Thyroid gland (tissue), 4 donors: ENCODE data around the gene CCM2. TPM values are rescaled to one million over a fixed set of nuclear protein-coding genes. Genes with fewer than 3 reads are reported as not detected.

Source experiments
- DNase-seq, 2 donors: peaks; one replicate each; pipeline ENCODE4 v3.0.0-alpha.2; 2019
- H3K27ac ChIP-seq, 3 donors: fragments of 200-600 bp; sonication (generic); 1 replicate in 2 of 3; 2 replicates in 1 of 3; pipeline ENCODE4 v1.5.1; 2016 to 2019; ENCODE audit warnings: mild to moderate bottlenecking in 1 of 3, moderate library complexity in 1 of 3
- H3K27me3 ChIP-seq: fragments of 200-600 bp; sonication (generic); one replicate; pipeline ENCODE4 v1.5.1; 2019
- H3K36me3 ChIP-seq, 2 donors: fragments of 200-600 bp; sonication (generic); one replicate each; pipeline ENCODE4 v1.5.1; 2016 to 2019
- H3K4me1 ChIP-seq, 2 donors: fragments of 200-600 bp; sonication (generic); one replicate each; pipeline ENCODE4 v1.5.1; 2017 to 2019
- H3K4me3 ChIP-seq, 3 donors: fragments of 200-600 bp; sonication (generic); replicated peaks in 1 of 3; 1 replicate in 2 of 3; 2 replicates in 1 of 3; pipeline ENCODE4 v1.5.1; 2016; ENCODE audit warnings: mild to moderate bottlenecking in 1 of 3
- H3K9me3 ChIP-seq: fragments of 200-600 bp; sonication (generic); one replicate; pipeline ENCODE4 v1.5.1; 2017
- CTCF ChIP-seq, 6 experiments: fragments of 200-600 bp in 3 of 6; fragments of 450-650 bp in 3 of 6; sonication (generic) in 3 of 6; IDR thresholded peaks; one replicate each; pipeline ENCODE4 v1.5.1; 2016 to 2019; ENCODE audit warnings: antibody characterized with exemption in 6 of 6, mild to moderate bottlenecking in 2 of 6, inconsistent platforms in 1 of 6, moderate library complexity in 1 of 6
- POLR2A ChIP-seq, 2 donors: fragments of 450-650 bp; IDR thresholded peaks; one replicate each; pipeline ENCODE4 v1.6.1; 2017; ENCODE audit warnings: antibody characterized with exemption in 2 of 2, mild to moderate bottlenecking in 2 of 2, moderate library complexity in 1 of 2
- WGBS, 2 donors: methylation state at CpG; one replicate each; pipeline ENCODE4 v1.1.5; 2017; 5-methylcytosine and 5-hydroxymethylcytosine counted together
- intact Hi-C: fragments of 100-400 bp; cut with DNase I; formaldehyde crosslinking; loops from one replicate; pipeline ENCODE4 v1.15.1; 2023
- small RNA-seq: library from RNA; depleted of rRNA; stranded (forward); fragments of <200 nt; gene quantifications from one replicate; pipeline ENCODE3, GENCODE V24; 2016
- total RNA-seq, 4 donors: library from RNA; depleted of rRNA; stranded (reverse); fragments of >200 nt; gene quantifications; one replicate each; pipeline ENCODE4 v1.2.3, GENCODE V29; 2016

The CCM2 gene
- total RNA-seq, 4 donors from 2014 or later, result 19.4 to 29.2 (median 24.3) TPM

GRCh38 chr7:45122975-45123860 is 123.2 kb downstream of the CCM2 start:
- H3K4me1 ChIP-seq, result no peaks in the 10 kb centered on the region
- intact Hi-C loops, result no loop called here
- no peak overlapping the region for H3K4me3 ChIP-seq
- H3K27me3 ChIP-seq, result no peaks in the 10 kb centered on the region
- TF ChIP-seq CTCF (IDR thresholded peaks at IDR 0.05) (no peak), POLR2A (IDR thresholded peaks at IDR 0.05) (no peak)
- no peaks in the 10 kb centered on the region for H3K9me3 ChIP-seq
- DNase-seq, result no peak
- no peak overlapping the region for H3K27ac ChIP-seq
- 76 to 84% methylated on average over 16 of the region's 16 CpGs for WGBS, 2 donors
- H3K36me3 ChIP-seq, result no peaks in the 10 kb centered on the region

GRCh38 chr7:45123913-45124710 is 124.1 kb downstream of the CCM2 start:
- no peak for TF ChIP-seq CTCF (IDR thresholded peaks at IDR 0.05)
- TF ChIP-seq POLR2A (IDR thresholded peaks at IDR 0.05), result no peak
- intact Hi-C loops, result no loop called here
- DNase-seq, result no peak
- no peaks in the 10 kb centered on the region for H3K36me3 ChIP-seq
- no peak overlapping the region for H3K27ac ChIP-seq
- no peaks in the 10 kb centered on the region for H3K27me3 ChIP-seq
- H3K4me3 ChIP-seq, result no peak overlapping the region
- H3K4me1 ChIP-seq, result no peaks in the 10 kb centered on the region
- no peaks in the 10 kb centered on the region for H3K9me3 ChIP-seq
- WGBS, 2 donors, result 62 to 79% methylated on average over 8 to 11 of the region's 12 CpGs

- intact Hi-C loops, result no loop called here
- TF ChIP-seq CTCF (IDR thresholded peaks at IDR 0.05) (no peak), POLR2A (IDR thresholded peaks at IDR 0.05) (no peak)
- no peaks in the 10 kb centered on the region for H3K9me3 ChIP-seq
- H3K27me3 ChIP-seq, result no peaks in the 10 kb centered on the region
- no peaks in the 10 kb centered on the region for H3K36me3 ChIP-seq
- 94% methylated on average over 11 of the region's 11 CpGs for WGBS, 2 donors
- DNase-seq, result no peak
- H3K27ac ChIP-seq, result no peak overlapping the region
- H3K4me1 ChIP-seq, result no peaks in the 10 kb centered on the region
- no peak overlapping the region for H3K4me3 ChIP-seq
Measured at GRCh38 chr7:45125193-45125904, 125.3 kb downstream of the CCM2 start.

Small RNAs within 50 kb of the gene (small RNA-seq; reads per million reads assigned to genes)
- gene SNORA5A (5.0 reads per million, percentile 85 among the genes with 10 or more reads in this experiment), gene SNORA5B (not detected), gene SNORA5C (174 reads per million, percentile 97 among the genes with 10 or more reads in this experiment)

Other genes starting within 250 kb of the CCM2 start
- gene PPIA, start 203.5 kb upstream of the CCM2 start, total RNA-seq, result 1,000 to 10,000 TPM; 1,021 to 2,051 (median 1,545) TPM
- gene H2AZ2, start 152.1 kb upstream of the CCM2 start, total RNA-seq, result 100 to 1,000 TPM; 126 to 198 (median 144) TPM
- 10 to 100 TPM; 25.6 to 47.4 (median 31.5) TPM for gene PURB, start 114.7 kb upstream of the CCM2 start, total RNA-seq
- 1 to 10 TPM in 3 of 4 donors, under 1 TPM in 1; 0.78 to 3.8 (median 2.0) TPM for gene MYO1G, start 21.2 kb upstream of the CCM2 start, total RNA-seq
- gene NACAD, start 88.8 kb downstream of the CCM2 start, total RNA-seq, result 1 to 10 TPM in 2 of 4 donors, under 1 TPM in 2; 0.54 to 2.3 (median 0.88) TPM
- 10 to 100 TPM; 40.0 to 57.6 (median 49.3) TPM for gene TBRG4, start 111.5 kb downstream of the CCM2 start, total RNA-seq
- gene RAMP3, start 157.6 kb downstream of the CCM2 start, total RNA-seq, result 100 to 1,000 TPM in 1 of 4 donors, 10 to 100 TPM in 3; 40.1 to 145 (median 73.1) TPM